GM12801 (cell line): ENCODE results near the gene ULBP1.

Source experiments
- CTCF ChIP-seq: IDR thresholded peaks from one replicate; pipeline ENCODE4 v1.5.1; 2011; ENCODE audit warnings: control low read depth; ENCODE audit not compliant: insufficient read length; ENCODE audit errors: extremely low read depth

The ULBP1 gene

GRCh38 chr6:149962461-149963211 is 1.1 kb upstream of the ULBP1 start:
- no peak for TF ChIP-seq CTCF

GRCh38 chr6:149963212-149963461 is 606 bp upstream of the ULBP1 start:
- no peak for TF ChIP-seq CTCF

GRCh38 chr6:149964308-149965193 is 808 bp downstream of the ULBP1 start:
- no peak for TF ChIP-seq CTCF

- TF ChIP-seq CTCF: no peak
Observed at GRCh38 chr6:149965194-149966020, 1.7 kb downstream of the ULBP1 start.

GRCh38 chr6:149967591-149967990 is 3.8 kb downstream of the ULBP1 start:
- TF ChIP-seq CTCF: no peak

- no peak for TF ChIP-seq CTCF
Observed at GRCh38 chr6:149969635-149970034, 5.9 kb downstream of the ULBP1 start.

GRCh38 chr6:149974825-149975224 is 11.1 kb downstream of the ULBP1 start:
- TF ChIP-seq CTCF: no peak
